ENCODE results near the gene CCL3.

The CCL3 gene

DNA sequence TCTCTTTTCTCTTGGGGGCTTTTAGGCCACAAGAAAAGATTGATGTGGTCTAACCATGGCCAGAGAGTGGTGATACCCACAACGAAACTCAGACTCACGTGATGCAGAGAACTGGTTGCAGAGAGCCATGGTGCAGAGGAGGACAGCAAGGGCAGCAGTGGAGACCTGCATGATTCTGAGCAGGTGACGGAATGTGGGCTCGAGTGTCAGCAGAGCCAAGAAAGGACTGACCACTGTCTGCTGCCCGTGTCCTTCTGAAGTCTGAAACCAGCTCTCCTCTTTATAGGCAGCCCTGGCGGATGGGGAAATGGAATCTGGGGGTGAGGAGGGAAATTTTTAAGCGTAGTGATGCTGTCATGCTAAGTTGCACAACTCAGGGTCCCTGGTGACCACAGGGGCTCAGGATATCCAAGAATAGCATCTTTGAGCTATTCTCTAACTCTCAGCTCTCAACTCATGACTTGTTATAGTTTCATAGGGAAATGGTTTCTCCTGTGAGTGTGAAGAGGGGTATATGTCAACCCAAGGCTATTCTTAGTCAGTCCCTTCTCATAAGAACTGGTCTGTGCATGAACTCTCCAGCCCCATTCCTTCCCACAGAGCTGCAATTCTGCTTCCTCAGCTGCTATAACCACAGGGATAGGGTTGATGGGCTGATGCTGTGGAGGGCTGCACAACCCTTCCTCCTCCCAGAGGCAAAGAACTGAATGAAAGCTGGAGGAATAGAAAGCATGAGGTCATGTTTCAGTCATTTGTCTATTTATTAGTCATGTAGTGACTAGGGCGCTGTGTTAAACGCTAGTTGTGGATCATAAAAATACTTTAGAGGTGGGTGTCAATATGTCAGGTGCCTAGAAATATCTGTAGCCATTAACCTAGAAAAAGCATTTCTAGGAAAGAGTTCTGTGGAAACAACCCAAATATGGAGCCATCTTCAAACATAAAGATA lies at the start of gene CCL3:
Gene CCL3, minus strand, starts transcription at position 256 of the 949 bp plus-strand sequence. Its CDS starts 85 bp downstream, at position 171.
- in situ Hi-C loops (cut with MboI; ENCODE audit: low pct_unique_long_range_greater_than_20kb, low sequenced_read_pairs, unreplicated experiment): no loop called here
- peak; percentile 60 for DNase-seq (ENCODE audit: low spot score)

DNA sequence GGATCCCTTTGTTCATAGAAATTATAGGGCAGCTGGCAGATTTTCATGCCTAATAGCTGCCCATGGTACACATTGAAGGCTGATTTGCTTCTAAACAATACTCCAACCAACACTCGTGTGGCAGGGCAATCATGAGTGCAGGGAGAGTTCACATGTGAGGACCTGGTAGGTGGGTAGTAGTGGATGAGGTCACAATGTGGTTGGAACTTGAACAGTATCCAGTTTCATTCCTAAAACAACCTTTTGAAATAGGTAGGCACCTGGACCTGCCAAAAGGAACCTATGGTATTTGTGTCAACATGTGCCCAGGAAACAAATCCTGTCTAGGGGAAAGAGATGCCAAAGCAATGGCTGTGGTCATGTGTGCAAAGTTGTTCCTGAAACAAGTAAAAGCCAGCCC lies 46.5 kb upstream of the CCL3 start:
- TF ChIP-seq, protein P1, sequence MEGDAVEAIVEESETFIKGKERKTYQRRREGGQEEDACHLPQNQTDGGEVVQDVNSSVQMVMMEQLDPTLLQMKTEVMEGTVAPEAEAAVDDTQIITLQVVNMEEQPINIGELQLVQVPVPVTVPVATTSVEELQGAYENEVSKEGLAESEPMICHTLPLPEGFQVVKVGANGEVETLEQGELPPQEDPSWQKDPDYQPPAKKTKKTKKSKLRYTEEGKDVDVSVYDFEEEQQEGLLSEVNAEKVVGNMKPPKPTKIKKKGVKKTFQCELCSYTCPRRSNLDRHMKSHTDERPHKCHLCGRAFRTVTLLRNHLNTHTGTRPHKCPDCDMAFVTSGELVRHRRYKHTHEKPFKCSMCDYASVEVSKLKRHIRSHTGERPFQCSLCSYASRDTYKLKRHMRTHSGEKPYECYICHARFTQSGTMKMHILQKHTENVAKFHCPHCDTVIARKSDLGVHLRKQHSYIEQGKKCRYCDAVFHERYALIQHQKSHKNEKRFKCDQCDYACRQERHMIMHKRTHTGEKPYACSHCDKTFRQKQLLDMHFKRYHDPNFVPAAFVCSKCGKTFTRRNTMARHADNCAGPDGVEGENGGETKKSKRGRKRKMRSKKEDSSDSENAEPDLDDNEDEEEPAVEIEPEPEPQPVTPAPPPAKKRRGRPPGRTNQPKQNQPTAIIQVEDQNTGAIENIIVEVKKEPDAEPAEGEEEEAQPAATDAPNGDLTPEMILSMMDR (IDR thresholded peaks at IDR 0.05; ENCODE audit: extremely low read depth, insufficient read depth, missing control alignments): no peak
- no peak for DNase-seq (ENCODE audit: low spot score)
- in situ Hi-C loops (cut with MboI; ENCODE audit: low pct_unique_long_range_greater_than_20kb, low sequenced_read_pairs, unreplicated experiment): no loop called here

More for the DNA sequence above, at the start of gene CCL3:
- TF ChIP-seq, protein P1 (IDR thresholded peaks at IDR 0.05; ENCODE audit: extremely low read depth, insufficient read depth, missing control alignments): no peak

DNA sequence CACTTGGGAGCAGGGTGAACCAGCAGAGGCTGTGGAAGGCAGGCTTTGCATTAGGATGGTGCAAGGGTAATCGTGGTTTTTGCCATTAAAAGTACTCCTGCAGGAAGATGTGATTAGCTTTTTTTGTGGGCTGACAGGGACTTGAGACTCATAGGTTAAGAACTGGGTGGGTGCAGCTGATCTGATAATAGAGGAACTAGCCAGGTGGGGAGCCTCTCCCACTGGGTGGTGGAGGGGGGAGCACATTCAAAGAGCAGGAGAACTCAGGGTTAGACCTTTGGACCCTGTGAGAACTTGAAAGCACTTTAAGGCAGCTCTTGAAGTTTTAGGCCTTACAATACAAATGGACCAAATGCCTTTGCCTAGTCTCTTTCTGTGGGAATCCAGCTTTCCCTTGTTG lies 46.1 kb upstream of the CCL3 start:
- TF ChIP-seq, protein P1 (IDR thresholded peaks at IDR 0.05; ENCODE audit: extremely low read depth, insufficient read depth, missing control alignments): no peak
- no peak for DNase-seq (ENCODE audit: low spot score)
- in situ Hi-C loops (cut with MboI; ENCODE audit: low pct_unique_long_range_greater_than_20kb, low sequenced_read_pairs, unreplicated experiment): no loop called here

DNA sequence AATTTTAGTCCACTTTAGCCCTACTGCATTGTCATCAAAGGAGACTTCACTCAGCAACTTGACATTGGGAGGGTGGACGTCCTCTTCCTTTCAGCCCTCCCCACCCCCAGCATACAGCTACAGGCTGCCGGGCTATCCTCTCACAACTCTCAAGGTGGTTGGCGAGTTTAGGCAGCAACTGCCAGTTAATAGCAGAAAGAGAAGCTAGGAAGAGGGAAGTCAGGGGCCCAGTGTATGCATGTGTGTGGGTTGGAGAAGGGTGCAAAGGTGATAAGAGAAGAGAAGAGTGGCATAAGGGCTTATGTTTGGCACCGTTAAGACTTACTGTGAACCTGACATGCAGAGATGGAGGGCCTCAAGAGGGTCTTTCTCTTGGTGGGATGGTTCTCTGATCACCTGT lies 45.5 kb upstream of the CCL3 start:
- DNase-seq (ENCODE audit: low spot score): no peak
- TF ChIP-seq, protein P1 (IDR thresholded peaks at IDR 0.05; ENCODE audit: extremely low read depth, insufficient read depth, missing control alignments): no peak
- in situ Hi-C loops (cut with MboI; ENCODE audit: low pct_unique_long_range_greater_than_20kb, low sequenced_read_pairs, unreplicated experiment): no loop called here

DNA sequence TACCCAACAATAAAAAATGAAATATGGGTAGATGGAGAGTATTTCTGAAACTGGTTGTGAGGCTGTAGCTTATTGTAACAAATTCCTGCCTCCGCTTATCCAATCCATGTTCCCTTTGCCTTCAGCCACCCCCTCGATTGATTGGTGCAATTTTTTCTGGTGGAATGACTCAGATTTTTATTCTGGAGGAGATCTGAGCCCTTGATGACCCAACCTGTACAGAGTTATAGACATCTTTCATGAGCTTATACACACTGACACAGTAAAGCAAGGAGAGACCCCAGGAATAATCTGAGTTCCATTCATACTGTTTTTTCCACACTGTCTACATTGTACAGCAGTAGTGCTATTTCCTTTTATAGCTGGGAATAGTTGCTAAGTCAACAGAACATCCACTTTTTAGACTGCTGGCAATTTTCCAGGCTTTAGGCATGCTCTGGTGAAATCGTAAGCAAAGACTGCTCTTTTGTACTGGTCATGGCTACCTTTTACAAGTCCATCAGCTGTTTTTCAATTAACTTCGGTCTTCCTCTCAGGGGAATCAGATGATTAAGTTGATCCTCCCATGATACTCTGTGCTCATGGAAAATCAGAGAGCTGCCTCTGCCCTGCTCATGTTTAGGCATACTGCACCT lies 43.8 kb upstream of the CCL3 start:
- in situ Hi-C loops (cut with MboI; ENCODE audit: low pct_unique_long_range_greater_than_20kb, low sequenced_read_pairs, unreplicated experiment): no loop called here
- no peak for DNase-seq (ENCODE audit: low spot score)
- TF ChIP-seq, protein P1 (IDR thresholded peaks at IDR 0.05; ENCODE audit: extremely low read depth, insufficient read depth, missing control alignments): no peak

DNA sequence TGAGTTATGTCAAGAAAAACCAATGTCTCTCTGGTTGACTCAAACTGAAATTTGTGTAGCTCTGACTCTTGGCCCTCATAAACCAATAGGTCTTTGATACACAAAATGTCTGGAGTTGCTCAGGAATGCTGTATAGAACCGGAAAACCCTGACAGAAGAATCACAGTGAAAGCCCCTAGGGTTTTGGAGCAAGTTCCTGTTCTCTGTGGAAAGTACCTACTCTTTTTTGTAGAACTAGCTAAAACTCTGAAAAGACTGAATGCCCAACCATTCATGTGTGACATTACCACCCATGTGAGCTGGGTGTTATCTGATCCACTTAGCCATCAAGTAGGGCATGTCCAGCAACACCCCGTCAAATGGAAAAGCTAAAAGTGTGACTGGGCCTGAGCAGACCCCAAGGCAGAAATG lies 42.5 kb upstream of the CCL3 start:
- peak; percentile 31 for DNase-seq (ENCODE audit: low spot score)
- TF ChIP-seq, protein P1 (IDR thresholded peaks at IDR 0.05; ENCODE audit: extremely low read depth, insufficient read depth, missing control alignments): no peak
- in situ Hi-C loops (cut with MboI; ENCODE audit: low pct_unique_long_range_greater_than_20kb, low sequenced_read_pairs, unreplicated experiment): no loop called here

Data from GM13977 (cell line).